GM23248 (cell line): ENCODE measurements around the gene DUSP22. TPM values are rescaled to one million over a fixed set of nuclear protein-coding genes. Genes with fewer than 3 reads are reported as not detected.

ENCODE experiments used
- DNase-seq: peaks from one replicate; pipeline ENCODE4 v3.0.0-alpha.2; 2015
- H2AFZ ChIP-seq: fragments of 200-600 bp; sonication (generic); 2 replicates; pipeline ENCODE4 v1.6.1; 2016; ENCODE audit warnings: antibody characterized with exemption
- H3F3A ChIP-seq: fragments of 200-600 bp; sonication (generic); 2 replicates; pipeline ENCODE4 v1.6.1; 2016; ENCODE audit warnings: mild to moderate bottlenecking, antibody characterized with exemption, mixed run types; ENCODE audit not compliant: insufficient read depth
- H3K27ac ChIP-seq: fragments of 200-600 bp; sonication (generic); 2 replicates; pipeline ENCODE4 v1.5.1; 2016; ENCODE audit warnings: mild to moderate bottlenecking
- H3K27me3 ChIP-seq: fragments of 200-600 bp; sonication (generic); replicated peaks from 2 replicates; pipeline ENCODE4 v1.6.1; 2016; ENCODE audit warnings: mild to moderate bottlenecking; ENCODE audit not compliant: insufficient read depth
- H3K36me3 ChIP-seq: fragments of 200-600 bp; sonication (generic); 2 replicates; pipeline ENCODE4 v1.6.1; 2016; ENCODE audit warnings: low read depth, mild to moderate bottlenecking
- H3K4me1 ChIP-seq: fragments of 200-600 bp; sonication (generic); 2 replicates; pipeline ENCODE4 v1.6.1; 2016; ENCODE audit warnings: mild to moderate bottlenecking; ENCODE audit not compliant: insufficient read depth
- H3K4me2 ChIP-seq: fragments of 200-600 bp; sonication (generic); one replicate; pipeline ENCODE4 v1.6.1; 2016; ENCODE audit warnings: mild to moderate bottlenecking; ENCODE audit not compliant: unreplicated experiment
- H3K4me3 ChIP-seq: fragments of 200-600 bp; sonication (generic); 2 replicates; pipeline ENCODE4 v1.5.1; 2016; ENCODE audit warnings: mild to moderate bottlenecking
- H3K79me2 ChIP-seq: fragments of 200-600 bp; sonication (generic); 2 replicates; pipeline ENCODE4 v1.6.1; 2016; ENCODE audit warnings: mild to moderate bottlenecking; ENCODE audit not compliant: insufficient read depth
- H3K9ac ChIP-seq: fragments of 200-600 bp; sonication (generic); 2 replicates; pipeline ENCODE4 v1.6.1; 2016; ENCODE audit warnings: mild to moderate bottlenecking
- H3K9me2 ChIP-seq: fragments of 200-600 bp; sonication (generic); 2 replicates; pipeline ENCODE4 v1.6.1; 2016; ENCODE audit warnings: mixed run types, mild to moderate bottlenecking, moderate library complexity; ENCODE audit not compliant: insufficient read depth
- H3K9me3 ChIP-seq: fragments of 200-600 bp; sonication (generic); one replicate; pipeline ENCODE4 v1.6.1; 2017; ENCODE audit warnings: low read depth
- H4K20me1 ChIP-seq: fragments of 200-600 bp; sonication (generic); 2 replicates; pipeline ENCODE4 v1.6.0; 2016; ENCODE audit not compliant: insufficient read depth
- EZH2 ChIP-seq: fragments of 200-600 bp; sonication (generic); IDR thresholded peaks from 2 replicates; pipeline ENCODE4 v1.6.1; 2018; ENCODE audit warnings: antibody characterized with exemption, mild to moderate bottlenecking; ENCODE audit not compliant: insufficient read depth, poor library complexity, severe bottlenecking
- EZH2phosphoT487 ChIP-seq: fragments of 200-600 bp; sonication (generic); IDR thresholded peaks from 2 replicates; pipeline ENCODE4 v1.6.1; 2018; ENCODE audit warnings: antibody characterized with exemption, moderate library complexity, mild to moderate bottlenecking, low read depth; ENCODE audit not compliant: insufficient read depth
- WGBS, 2 experiments: methylation state at CpG; one replicate each; pipeline ENCODE4 v1.1.6; 2015 to 2017; ENCODE audit warnings: low lambda C conversion rate in 2 of 2, low coverage in 1 of 2; ENCODE audit errors: missing lambda C conversion rate in 2 of 2; 5-methylcytosine and 5-hydroxymethylcytosine counted together
- in situ Hi-C: fragments of 300-500 bp; cut with MboI; formaldehyde crosslinking; loops from 2 replicates; pipeline ENCODE4 v1.15.0; 2020
- polyA plus RNA-seq: library from polyadenylated mRNA; unstranded; fragments of >200 nt; fragmentation: Nextera tagmentation; extraction: Ambion mirVana; gene quantifications from 2 replicates; pipeline ENCODE4 v1.2.1, GENCODE V29; 2016
- total RNA-seq: library from RNA; depleted of rRNA; stranded (reverse); fragments of >200 nt; shearing (Covaris generic); gene quantifications from 2 replicates; pipeline ENCODE4 v1.2.3, GENCODE V29; 2014

The DUSP22 gene
- total and polyA plus RNA-seq, 2 experiments from 2014 or later: 12.4 to 15.7 TPM

DNA sequence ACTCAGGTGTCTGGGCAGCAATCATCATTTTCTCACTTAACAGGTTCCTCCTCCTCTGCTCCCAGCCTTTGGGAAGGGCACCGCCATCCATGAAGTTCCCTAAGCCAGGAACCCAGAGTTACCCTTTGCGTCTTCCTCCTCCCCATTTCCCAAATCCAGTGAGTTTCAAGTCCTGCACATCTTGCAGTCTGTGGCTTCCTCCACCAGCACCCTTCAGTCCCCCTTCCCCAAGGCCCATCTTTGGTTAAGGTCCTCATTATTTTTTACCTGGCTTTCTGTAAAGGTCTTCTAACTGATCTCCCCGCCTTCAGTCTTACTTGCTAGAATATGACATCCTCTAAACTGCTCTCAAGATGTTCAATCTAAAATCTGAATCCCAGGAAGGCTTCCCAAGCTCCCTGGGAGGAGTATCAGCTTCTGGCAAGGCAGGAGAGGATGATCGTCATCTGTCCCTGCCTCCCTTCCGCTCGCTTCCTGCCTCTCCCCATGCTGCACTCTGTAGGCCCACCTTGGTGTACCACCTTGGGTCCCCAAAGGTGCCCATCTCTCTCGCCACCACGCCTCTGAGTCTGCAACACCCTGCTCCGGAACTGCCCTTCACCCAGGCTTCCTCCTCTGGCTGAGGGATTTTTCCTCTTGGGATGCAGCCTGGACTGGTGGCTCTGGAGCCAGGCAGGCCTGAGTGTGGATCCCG, 11.4 kb upstream of the DUSP22 start:
- Histone ChIP-seq H4K20me1 (no peaks in the 10 kb centered on the region), H3K4me3 (no peak overlapping the region), H3K79me2 (no peaks in the 10 kb centered on the region), H3K36me3 (no peaks in the 10 kb centered on the region), H3K9me3 (no peaks in the 10 kb centered on the region), H3K9ac (no peak overlapping the region), H3K4me1 (no peaks in the 10 kb centered on the region), H3K27me3 (peaks cover 20% of the 10 kb centered on the region), H2AFZ (no peak overlapping the region), H3K9me2 (no peaks in the 10 kb centered on the region), H3K4me2 (no peak overlapping the region), H3K27ac (no peak overlapping the region), H3F3A (no peaks in the 10 kb centered on the region)
- TF ChIP-seq EZH2 (no peak), EZH2phosphoT487 (no peak)
- no peak for DNase-seq
- 61 to 62% methylated on average over 10 of the region's 10 CpGs for WGBS, 2 experiments
- in situ Hi-C loops: no loop called here

GRCh38 chr6:281469-282103, 10.7 kb upstream of the DUSP22 start:
- H3F3A ChIP-seq: no peaks in the 10 kb centered on the region
- DNase-seq: no peak
- H3K79me2 ChIP-seq: no peaks in the 10 kb centered on the region
- no peaks in the 10 kb centered on the region for H3K36me3 ChIP-seq
- H3K4me3 ChIP-seq: no peak overlapping the region
- no peak overlapping the region for H3K9ac ChIP-seq
- TF ChIP-seq EZH2 (no peak), EZH2phosphoT487 (no peak)
- no peak overlapping the region for H3K27ac ChIP-seq
- H3K9me3 ChIP-seq: no peaks in the 10 kb centered on the region
- H4K20me1 ChIP-seq: no peaks in the 10 kb centered on the region
- no peak overlapping the region for H2AFZ ChIP-seq
- H3K4me2 ChIP-seq: no peak overlapping the region
- WGBS, 2 experiments: 60 to 61% methylated on average over 7 of the region's 7 CpGs
- in situ Hi-C loops: no loop called here
- no peaks in the 10 kb centered on the region for H3K4me1 ChIP-seq
- no peaks in the 10 kb centered on the region for H3K9me2 ChIP-seq
- H3K27me3 ChIP-seq: peaks cover 20% of the 10 kb centered on the region

- Histone ChIP-seq H3K4me3 (no peak overlapping the region), H3K79me2 (no peaks in the 10 kb centered on the region), H2AFZ (no peak overlapping the region), H3K9me3 (no peaks in the 10 kb centered on the region), H3K4me1 (no peaks in the 10 kb centered on the region), H3K4me2 (no peak overlapping the region), H3K27me3 (peaks cover 20% of the 10 kb centered on the region), H4K20me1 (no peaks in the 10 kb centered on the region), H3K9me2 (no peaks in the 10 kb centered on the region), H3K27ac (no peak overlapping the region), H3K9ac (no peak overlapping the region), H3F3A (no peaks in the 10 kb centered on the region), H3K36me3 (no peaks in the 10 kb centered on the region)
- DNase-seq: no peak
- in situ Hi-C loops: no loop called here
- TF ChIP-seq EZH2 (no peak), EZH2phosphoT487 (no peak)
- WGBS, 2 experiments: 50 to 55% methylated on average over 19 of the region's 19 CpGs
Measured at GRCh38 chr6:282177-282866, 10.0 kb upstream of the DUSP22 start.

GRCh38 chr6:282867-283416, 9.3 kb upstream of the DUSP22 start:
- no peak overlapping the region for H3K27ac ChIP-seq
- no peaks in the 10 kb centered on the region for H3K36me3 ChIP-seq
- no peaks in the 10 kb centered on the region for H3K4me1 ChIP-seq
- H3K9me3 ChIP-seq: no peaks in the 10 kb centered on the region
- no peak overlapping the region for H3K4me2 ChIP-seq
- no peak overlapping the region for H3K4me3 ChIP-seq
- H3K9ac ChIP-seq: no peak overlapping the region
- H3K79me2 ChIP-seq: no peaks in the 10 kb centered on the region
- WGBS, 2 experiments: 66 to 69% methylated on average over 14 of the region's 14 CpGs
- H4K20me1 ChIP-seq: no peaks in the 10 kb centered on the region
- no peak for DNase-seq
- peaks cover 20% of the 10 kb centered on the region for H3K27me3 ChIP-seq
- in situ Hi-C loops: no loop called here
- H3F3A ChIP-seq: no peaks in the 10 kb centered on the region
- TF ChIP-seq EZH2 (no peak), EZH2phosphoT487 (no peak)
- H2AFZ ChIP-seq: no peak overlapping the region
- H3K9me2 ChIP-seq: no peaks in the 10 kb centered on the region
